Chondrocyte (in vitro differentiated cells): Measurements from ENCODE around the gene NEO1. TPM values are rescaled to one million over a fixed set of nuclear protein-coding genes. Genes with fewer than 3 reads are reported as not detected.

Source experiments
- DNase-seq: peaks from one replicate; pipeline ENCODE4 v3.0.0; 2021; ENCODE audit warnings: mixed read lengths, low spot score
- H3K27ac Mint-ChIP-seq: one replicate; pipeline ENCODE4 v1.8.0; 2021; ENCODE audit warnings: mild to moderate bottlenecking, moderate library complexity, mixed read lengths; ENCODE audit not compliant: unreplicated experiment
- H3K27me3 Mint-ChIP-seq: 2 replicates; pipeline ENCODE4 v1.8.0; 2021; ENCODE audit warnings: low read depth, mixed read lengths
- H3K36me3 Mint-ChIP-seq: 2 replicates; pipeline ENCODE4 v1.8.0; 2021; ENCODE audit warnings: low read depth, mixed read lengths
- H3K4me1 Mint-ChIP-seq: 2 replicates; pipeline ENCODE4 v1.8.0; 2021; ENCODE audit warnings: low read depth, mild to moderate bottlenecking, mixed read lengths
- H3K4me3 Mint-ChIP-seq: one replicate; pipeline ENCODE4 v1.8.0; 2021; ENCODE audit warnings: mild to moderate bottlenecking, moderate library complexity, mixed read lengths; ENCODE audit not compliant: unreplicated experiment
- H3K9me3 Mint-ChIP-seq: 2 replicates; pipeline ENCODE4 v1.8.0; 2021; ENCODE audit warnings: low read depth, mixed read lengths
- CTCF ChIP-seq: fragments of 200-600 bp; sonication (generic); IDR thresholded peaks from 2 replicates; pipeline ENCODE4 v1.5.0; 2021; ENCODE audit warnings: antibody characterized with exemption, mild to moderate bottlenecking, moderate library complexity
- total RNA-seq: library from RNA; stranded (reverse); gene quantifications from 3 replicates; pipeline ENCODE4 v1.2.1, GENCODE V29; 2021

NEO1 gene
- total RNA-seq, 1 donor from 2014 or later = 42.1 TPM

GRCh38 chr15:73333001-73333400 is 280.7 kb downstream of the NEO1 start:
- H3K4me1 Mint-ChIP-seq = no peaks in the 10 kb centered on the region
- H3K4me3 Mint-ChIP-seq = no peak overlapping the region
- H3K9me3 Mint-ChIP-seq = no peaks in the 10 kb centered on the region
- H3K27me3 Mint-ChIP-seq = peaks cover 14% of the 10 kb centered on the region
- no peak for TF ChIP-seq CTCF
- H3K36me3 Mint-ChIP-seq = no peaks in the 10 kb centered on the region
- peak; percentile 39 for DNase-seq
- H3K27ac Mint-ChIP-seq = no peak overlapping the region

- H3K27ac Mint-ChIP-seq = no peak overlapping the region
These were observed 281.8 kb downstream of the NEO1 start for GRCh38 chr15:73334086-73334485.

GRCh38 chr15:73335026-73335425 is 282.8 kb downstream of the NEO1 start:
- Mint-ChIP-seq H3K27me3 (peaks cover 23% of the 10 kb centered on the region), H3K9me3 (no peaks in the 10 kb centered on the region), H3K36me3 (no peaks in the 10 kb centered on the region), H3K4me3 (no peak overlapping the region), H3K4me1 (no peaks in the 10 kb centered on the region), H3K27ac (no peak overlapping the region)
- peak; percentile 72 for DNase-seq
- TF ChIP-seq CTCF = no peak

More at GRCh38 chr15:73334086-73334485, 281.8 kb downstream of the NEO1 start:
- Mint-ChIP-seq H3K36me3 (no peaks in the 10 kb centered on the region), H3K4me1 (no peaks in the 10 kb centered on the region), H3K4me3 (no peak overlapping the region), H3K27me3 (peaks cover 23% of the 10 kb centered on the region), H3K9me3 (no peaks in the 10 kb centered on the region)
- peak; percentile 49 for DNase-seq
- TF ChIP-seq CTCF = no peak

- Mint-ChIP-seq H3K4me1 (no peaks in the 10 kb centered on the region), H3K27ac (no peak overlapping the region), H3K9me3 (no peaks in the 10 kb centered on the region), H3K4me3 (no peak overlapping the region), H3K27me3 (peaks cover 24% of the 10 kb centered on the region), H3K36me3 (no peaks in the 10 kb centered on the region)
- peak; percentile 69 for DNase-seq
- no peak for TF ChIP-seq CTCF
These were observed 283.2 kb downstream of the NEO1 start for GRCh38 chr15:73335471-73335870.

- H3K27me3 Mint-ChIP-seq = peaks cover 26% of the 10 kb centered on the region
- H3K4me1 Mint-ChIP-seq = no peaks in the 10 kb centered on the region
- no peak overlapping the region for H3K4me3 Mint-ChIP-seq
- H3K27ac Mint-ChIP-seq = no peak overlapping the region
- peak; percentile 67 for DNase-seq
- H3K9me3 Mint-ChIP-seq = no peaks in the 10 kb centered on the region
- no peaks in the 10 kb centered on the region for H3K36me3 Mint-ChIP-seq
- no peak for TF ChIP-seq CTCF
These were observed 284.5 kb downstream of the NEO1 start for GRCh38 chr15:73336756-73337155.
